Measurements from ENCODE around the gene OLFM1. TPM values are rescaled to one million over a fixed set of nuclear protein-coding genes. Genes with fewer than 3 reads are reported as not detected.

Gene OLFM1
- total RNA-seq, 2 experiments from 2014 or later = not detected

DNA sequence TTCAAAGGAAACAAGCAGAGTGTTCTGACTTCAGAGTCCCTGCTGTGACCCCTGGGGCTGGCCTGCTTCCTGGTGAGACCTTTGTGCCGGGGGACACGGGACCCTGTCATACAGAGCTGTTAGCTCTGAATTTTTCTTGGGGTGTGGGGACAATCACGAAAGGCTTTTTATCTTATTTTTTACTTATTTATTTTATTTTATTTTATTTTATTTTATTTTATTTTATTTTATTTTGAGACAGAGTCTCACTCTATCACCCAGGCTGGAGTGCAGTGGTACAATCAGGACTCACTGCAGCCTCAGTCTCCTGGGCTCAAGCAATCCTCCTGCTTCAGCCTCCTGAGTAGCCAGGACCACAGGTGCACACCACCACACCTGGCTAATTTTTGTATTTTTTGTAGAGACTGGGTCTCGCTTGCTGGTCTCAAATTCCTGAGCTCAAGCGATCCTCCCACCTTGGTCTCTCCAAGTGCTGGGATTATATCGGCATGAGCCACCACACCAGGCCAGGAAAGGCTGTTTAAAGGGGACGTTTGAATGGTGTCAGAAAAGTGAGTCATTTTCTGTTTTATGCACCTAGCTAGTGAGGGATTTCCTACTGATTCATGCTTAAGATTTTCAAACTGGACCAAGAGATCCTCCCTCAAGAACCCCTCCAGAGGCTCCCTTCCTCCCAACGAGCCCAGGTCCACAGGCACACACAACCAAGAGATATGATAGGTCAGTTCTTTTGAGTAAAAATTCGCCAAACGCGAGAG, 75.7 kb downstream of the OLFM1 start:
- H3K9me3 Mint-ChIP-seq (ENCODE audit: insufficient read depth) = no peaks in the 10 kb centered on the region
- no peaks in the 10 kb centered on the region for H3K27me3 Mint-ChIP-seq (ENCODE audit: low read depth)
- CTCF ChIA-PET = no interaction called here
- H3K4me3 Mint-ChIP-seq = no peak overlapping the region
- DNase-seq = no peak
- H3K36me3 Mint-ChIP-seq (ENCODE audit: low read depth) = no peaks in the 10 kb centered on the region
- no peak for ATAC-seq
- no peak overlapping the region for H3K27ac Mint-ChIP-seq
- POLR2A ChIA-PET = no interaction called here
- H3K4me1 Mint-ChIP-seq (ENCODE audit: low read depth) = no peaks in the 10 kb centered on the region

- Mint-ChIP-seq H3K36me3 (ENCODE audit: low read depth) (no peaks in the 10 kb centered on the region), H3K9me3 (ENCODE audit: insufficient read depth) (no peaks in the 10 kb centered on the region), H3K4me3 (no peak overlapping the region), H3K4me1 (ENCODE audit: low read depth) (no peaks in the 10 kb centered on the region), H3K27ac (no peak overlapping the region), H3K27me3 (ENCODE audit: low read depth) (no peaks in the 10 kb centered on the region)
- DNase-seq (no peak), ATAC-seq (no peak)
- ChIA-PET POLR2A (no interaction called here), CTCF (no interaction called here)
Measured at GRCh38 chr9:135164036-135164435, 76.6 kb downstream of the OLFM1 start.

DNA sequence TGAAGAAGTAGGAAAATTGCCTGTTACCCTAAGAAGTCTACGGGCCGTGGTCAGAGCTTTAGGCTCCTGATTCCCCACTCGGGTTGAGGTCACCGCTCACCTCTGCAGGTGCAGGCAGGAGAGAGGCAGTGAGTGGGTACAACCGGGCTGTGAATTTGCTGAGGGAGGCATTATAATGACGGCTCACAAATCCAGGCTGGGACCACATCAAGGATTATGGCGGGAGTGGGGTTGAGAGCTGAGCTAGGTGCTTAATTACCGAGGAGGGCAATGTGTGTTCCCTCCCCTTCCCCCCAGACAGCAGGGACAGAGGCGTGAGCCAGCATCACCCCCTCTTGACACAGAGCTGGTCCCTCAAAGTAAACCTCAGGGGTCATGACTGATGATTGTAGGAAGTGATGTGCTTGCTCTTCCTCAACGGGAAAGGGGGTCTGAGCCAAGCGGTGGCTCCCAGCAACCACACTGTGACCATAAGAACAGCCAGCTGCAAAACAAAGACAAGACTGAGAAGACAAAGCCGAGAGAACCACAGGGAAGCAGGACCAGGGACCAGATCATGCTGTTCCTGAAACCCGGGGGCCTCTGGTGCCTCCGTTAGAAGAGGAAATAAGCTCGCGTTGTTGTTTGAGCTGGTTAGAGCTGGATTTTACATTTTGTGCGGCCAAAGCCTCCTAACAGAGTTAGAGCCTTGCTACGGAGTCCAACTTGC, 77.7 kb downstream of the OLFM1 start:
- ATAC-seq = no peak
- ChIA-PET CTCF (interaction anchor here (0.6 kb wide), 1 partner anchor 22 kb away, joined by 3 read pairs; no protein-coding TSS in a partner anchor), POLR2A (no interaction called here)
- DNase-seq = no peak
- Mint-ChIP-seq H3K9me3 (ENCODE audit: insufficient read depth) (no peaks in the 10 kb centered on the region), H3K4me3 (no peak overlapping the region), H3K4me1 (ENCODE audit: low read depth) (no peaks in the 10 kb centered on the region), H3K27me3 (ENCODE audit: low read depth) (no peaks in the 10 kb centered on the region), H3K36me3 (ENCODE audit: low read depth) (no peaks in the 10 kb centered on the region), H3K27ac (no peak overlapping the region)

DNA sequence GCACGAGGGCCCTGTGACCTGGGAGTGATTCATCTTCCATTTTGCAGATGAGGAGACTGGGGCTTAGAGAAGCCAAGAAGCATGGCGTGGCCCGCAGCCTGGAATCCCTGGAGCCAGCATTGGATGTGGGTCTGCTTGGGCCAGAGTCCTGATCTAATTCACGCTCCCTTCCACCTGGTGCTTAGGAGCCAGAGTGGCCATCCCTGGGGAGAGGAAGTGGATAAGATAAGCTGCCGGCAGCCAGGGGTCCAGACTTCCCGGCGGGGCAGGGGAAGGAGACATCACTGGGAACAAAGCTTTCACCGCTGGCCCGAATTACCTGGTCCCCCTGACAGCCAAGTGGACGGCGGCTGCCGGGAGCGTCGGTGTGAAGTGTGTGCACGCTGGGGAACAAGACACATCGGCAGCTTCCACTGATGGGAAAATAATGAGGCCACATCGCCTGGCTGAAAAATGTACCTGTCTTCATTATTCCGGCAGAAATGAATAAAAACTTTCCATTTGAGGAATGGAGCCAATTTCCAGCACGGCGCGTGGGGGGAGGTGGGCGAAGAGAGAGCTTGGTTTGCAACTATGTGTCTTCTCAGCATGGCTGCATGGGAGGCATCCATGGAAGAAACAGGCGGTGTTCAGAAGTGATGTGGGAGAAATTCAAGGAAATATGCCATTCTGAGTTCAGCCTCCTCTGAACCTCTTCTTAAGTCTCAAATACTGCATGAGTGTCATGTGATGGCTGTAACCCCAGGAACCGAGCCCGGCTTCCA, 78.5 kb downstream of the OLFM1 start:
- H3K27ac Mint-ChIP-seq = no peak overlapping the region
- H3K9me3 Mint-ChIP-seq (ENCODE audit: insufficient read depth) = no peaks in the 10 kb centered on the region
- ChIA-PET CTCF (interaction anchor here (0.6 kb wide), 1 partner anchor 23 kb away, joined by 3 read pairs; no protein-coding TSS in a partner anchor), POLR2A (no interaction called here)
- no peak overlapping the region for H3K4me3 Mint-ChIP-seq
- ATAC-seq (no peak), DNase-seq (no peak)
- H3K4me1 Mint-ChIP-seq (ENCODE audit: low read depth) = no peaks in the 10 kb centered on the region
- H3K27me3 Mint-ChIP-seq (ENCODE audit: low read depth) = no peaks in the 10 kb centered on the region
- no peaks in the 10 kb centered on the region for H3K36me3 Mint-ChIP-seq (ENCODE audit: low read depth)

DNA sequence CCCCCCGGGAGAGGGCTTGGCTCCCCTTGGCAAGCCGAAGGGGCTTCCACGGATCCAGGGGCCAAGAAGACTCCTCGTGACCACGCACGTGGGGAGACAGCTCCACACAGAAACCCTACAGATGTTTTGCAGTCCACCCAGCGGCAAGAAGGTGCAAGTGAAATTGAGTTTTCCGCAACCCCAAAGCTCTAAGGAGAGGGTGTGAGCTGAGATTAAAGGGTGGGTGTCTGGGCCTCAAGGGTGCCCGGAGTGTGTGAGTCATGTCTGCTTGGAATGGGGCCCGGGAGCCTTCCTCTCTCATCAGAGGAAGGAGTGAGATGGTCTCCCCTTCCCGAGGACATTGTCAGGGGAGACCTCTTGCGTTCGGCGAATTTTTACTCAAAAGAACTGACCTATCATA, 79.1 kb downstream of the OLFM1 start:
- ATAC-seq (no peak), DNase-seq (no peak)
- no peaks in the 10 kb centered on the region for H3K4me1 Mint-ChIP-seq (ENCODE audit: low read depth)
- ChIA-PET POLR2A (no interaction called here), CTCF (no interaction called here)
- no peak overlapping the region for H3K27ac Mint-ChIP-seq
- H3K9me3 Mint-ChIP-seq (ENCODE audit: insufficient read depth) = no peaks in the 10 kb centered on the region
- no peaks in the 10 kb centered on the region for H3K36me3 Mint-ChIP-seq (ENCODE audit: low read depth)
- H3K4me3 Mint-ChIP-seq = no peak overlapping the region
- no peaks in the 10 kb centered on the region for H3K27me3 Mint-ChIP-seq (ENCODE audit: low read depth)

DNA sequence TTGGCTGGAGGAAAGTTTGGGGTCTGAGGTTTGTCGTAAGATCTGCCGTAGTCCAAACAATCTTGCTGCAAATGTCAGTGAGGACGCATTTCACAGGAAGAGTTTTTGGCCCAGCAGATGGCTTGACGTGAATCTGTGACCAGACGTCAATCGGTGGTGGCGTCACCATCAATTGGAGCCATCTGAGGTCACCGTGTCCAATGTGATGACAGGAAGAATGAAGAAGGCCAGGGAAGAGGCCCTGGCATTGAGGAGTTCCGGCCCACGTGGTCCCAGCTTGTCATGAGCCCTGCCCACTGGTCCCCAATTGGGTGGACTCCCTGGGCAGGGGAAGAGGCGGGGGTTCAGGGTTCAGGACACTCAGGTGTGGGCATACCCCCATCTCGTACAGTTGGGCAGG, 79.9 kb downstream of the OLFM1 start:
- no peak for ATAC-seq
- no peaks in the 10 kb centered on the region for H3K4me1 Mint-ChIP-seq (ENCODE audit: low read depth)
- POLR2A ChIA-PET = no interaction called here
- H3K27me3 Mint-ChIP-seq (ENCODE audit: low read depth) = no peaks in the 10 kb centered on the region
- no peak overlapping the region for H3K4me3 Mint-ChIP-seq
- no peaks in the 10 kb centered on the region for H3K9me3 Mint-ChIP-seq (ENCODE audit: insufficient read depth)
- no peaks in the 10 kb centered on the region for H3K36me3 Mint-ChIP-seq (ENCODE audit: low read depth)
- H3K27ac Mint-ChIP-seq = no peak overlapping the region
- no peak for DNase-seq
- CTCF ChIA-PET = no interaction called here

DNA sequence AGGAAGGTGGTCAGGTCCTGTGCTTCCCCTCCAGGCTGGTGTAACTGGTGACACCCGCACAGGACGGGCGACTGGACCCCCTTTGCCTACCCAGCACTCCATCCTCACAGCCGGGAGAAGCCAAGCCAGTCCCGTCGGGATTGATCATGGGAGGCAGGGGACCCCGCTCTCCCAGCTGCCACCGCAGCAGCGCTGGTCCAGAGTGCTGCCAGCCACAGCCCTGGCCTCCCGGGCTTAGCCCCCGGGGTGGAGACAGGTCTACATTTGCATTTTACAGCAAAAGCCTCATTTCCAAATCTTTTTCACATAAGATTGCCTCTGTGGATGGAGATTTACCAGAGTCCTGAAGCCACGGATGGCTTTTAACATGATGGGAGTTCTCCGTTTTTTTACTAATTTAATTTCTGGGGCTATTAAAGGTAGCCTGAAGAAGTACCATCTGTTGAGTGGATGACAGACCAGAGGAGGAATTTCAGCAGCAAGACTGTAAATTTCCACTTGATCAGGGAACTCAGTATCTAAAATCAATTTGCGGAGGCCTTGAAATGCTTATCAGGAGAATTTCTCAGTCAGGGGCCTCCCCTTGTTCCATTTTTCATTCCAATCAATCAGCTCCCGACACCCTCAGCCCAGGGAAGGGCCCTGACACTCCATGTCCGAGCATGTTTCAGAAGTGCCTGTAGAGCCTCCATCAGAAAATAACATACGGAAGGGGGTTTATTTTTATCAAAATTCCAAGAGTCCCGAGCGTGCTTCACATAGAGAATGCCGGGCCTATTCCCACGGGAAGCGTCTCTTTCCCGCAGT, 80.6 kb downstream of the OLFM1 start:
- H3K27me3 Mint-ChIP-seq (ENCODE audit: low read depth) = no peaks in the 10 kb centered on the region
- H3K4me3 Mint-ChIP-seq = no peak overlapping the region
- POLR2A ChIA-PET = no interaction called here

GRCh38 chr9:135169709-135170226, 82.3 kb downstream of the OLFM1 start:
- Mint-ChIP-seq H3K36me3 (ENCODE audit: low read depth) (no peaks in the 10 kb centered on the region), H3K27me3 (ENCODE audit: low read depth) (no peaks in the 10 kb centered on the region), H3K4me1 (ENCODE audit: low read depth) (no peaks in the 10 kb centered on the region), H3K9me3 (ENCODE audit: insufficient read depth) (no peaks in the 10 kb centered on the region), H3K4me3 (no peak overlapping the region), H3K27ac (no peak overlapping the region)
- ATAC-seq (no peak), DNase-seq (no peak)
- ChIA-PET CTCF (no interaction called here), POLR2A (no interaction called here)

More for the DNA sequence above, 80.6 kb downstream of the OLFM1 start:
- Mint-ChIP-seq H3K4me1 (ENCODE audit: low read depth) (no peaks in the 10 kb centered on the region), H3K9me3 (ENCODE audit: insufficient read depth) (no peaks in the 10 kb centered on the region), H3K36me3 (ENCODE audit: low read depth) (no peaks in the 10 kb centered on the region), H3K27ac (no peak overlapping the region)
- CTCF ChIA-PET = no interaction called here
- ATAC-seq = no peak
- no peak for DNase-seq

DNA sequence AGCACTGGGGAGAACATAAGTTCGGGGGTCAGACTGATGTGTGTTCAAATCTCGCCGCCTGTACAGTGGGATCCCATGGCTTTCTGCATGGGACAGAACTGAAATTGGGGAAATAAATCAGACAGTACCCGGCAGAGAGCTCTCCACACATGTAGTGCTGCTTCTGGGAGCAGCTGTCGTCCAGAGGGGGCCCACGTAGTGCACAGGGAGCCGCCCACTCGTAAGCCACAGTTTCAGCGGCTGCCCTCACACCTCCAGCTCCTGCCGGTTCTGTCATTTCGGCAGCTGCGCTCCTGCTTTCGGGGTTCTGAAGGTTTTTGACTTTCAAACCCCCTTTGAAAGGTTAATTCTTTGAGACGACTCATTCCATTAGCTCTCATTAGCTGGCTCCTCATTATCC, 83.1 kb downstream of the OLFM1 start:
- H3K27me3 Mint-ChIP-seq (ENCODE audit: low read depth) = no peaks in the 10 kb centered on the region
- no peak for ATAC-seq
- CTCF ChIA-PET = no interaction called here

More for the DNA sequence above, 83.1 kb downstream of the OLFM1 start:
- no peak overlapping the region for H3K27ac Mint-ChIP-seq
- H3K9me3 Mint-ChIP-seq (ENCODE audit: insufficient read depth) = no peaks in the 10 kb centered on the region
- DNase-seq = no peak
- H3K36me3 Mint-ChIP-seq (ENCODE audit: low read depth) = no peaks in the 10 kb centered on the region
- H3K4me1 Mint-ChIP-seq (ENCODE audit: low read depth) = no peaks in the 10 kb centered on the region
- POLR2A ChIA-PET = no interaction called here
- H3K4me3 Mint-ChIP-seq = no peak overlapping the region

All from activated CD8-positive, alpha-beta T cell treated with anti-CD3 and anti-CD28 coated beads, Interleukin-2, amount 10 ng/mL, durations not matched to agents 7 days and 5 days (primary cell).